ENCODE results near the gene AGMO.

- TF ChIP-seq CTCF (IDR thresholded peaks at IDR 0.05 in 4 of 5, conservative IDR thresholded peaks at IDR 0.05 in 1 of 5) (no peak), POLR2A (IDR thresholded peaks at IDR 0.05) (no peak)
Measured at GRCh38 chr7:15470825-15471668, 90.8 kb downstream of the AGMO start.
